ENCODE measurements around the gene KCNQ2. TPM values are rescaled to one million over a fixed set of nuclear protein-coding genes. Genes with fewer than 3 reads are reported as not detected.

Gene KCNQ2
- total RNA-seq, 1 experiment from 2014 or later = not detected

DNA sequence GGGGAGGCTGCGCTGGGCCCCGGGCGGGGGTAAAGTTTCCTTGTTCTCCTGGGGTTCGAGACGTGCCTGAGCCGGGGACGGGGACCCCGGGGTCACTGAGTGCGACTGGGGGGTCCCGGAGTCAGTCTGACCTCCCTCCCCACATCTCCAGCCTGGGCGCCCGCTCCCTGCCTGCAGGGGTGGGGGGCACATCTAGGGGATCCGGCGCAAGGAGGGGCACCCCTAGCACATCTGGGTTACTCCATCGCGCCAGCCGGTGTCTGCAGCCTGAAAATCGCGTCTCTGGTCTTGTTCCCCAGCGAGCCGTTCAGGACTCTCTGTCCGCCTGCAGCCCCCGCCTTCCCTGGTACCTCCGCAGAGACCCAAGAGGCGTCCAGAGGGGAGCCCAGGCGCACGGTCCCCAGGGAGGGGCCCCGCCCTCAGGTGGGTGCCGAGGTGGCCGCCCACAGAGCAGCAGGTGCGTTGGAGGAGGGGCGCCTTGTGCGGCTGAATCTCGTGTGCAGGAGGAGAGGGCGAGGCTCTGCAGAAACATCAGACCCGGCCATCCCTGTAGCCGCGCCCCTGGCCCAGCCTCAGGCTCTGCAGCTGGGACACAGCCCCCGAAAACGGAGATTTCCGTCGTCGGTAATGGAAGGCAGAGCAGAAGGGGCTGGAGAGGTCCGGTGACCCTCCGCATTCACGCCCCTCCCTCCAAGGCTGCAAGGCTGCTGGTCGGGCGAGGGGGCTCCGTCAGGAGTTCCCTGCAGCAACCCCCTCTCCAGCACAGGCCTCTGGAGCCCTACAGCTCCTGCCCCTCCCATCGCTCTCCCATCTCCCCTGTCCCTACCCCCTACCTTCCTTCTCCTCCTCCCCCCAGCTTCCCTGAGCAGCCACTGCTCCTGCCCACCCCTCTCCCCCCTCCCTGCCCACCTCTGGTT is 110.7 kb downstream of the KCNQ2 start:
- DNase-seq (ENCODE audit: unreplicated experiment) = no peak
- ChIA-PET CTCF (interaction anchor here (1.4 to 3.3 kb wide), 2 partner anchors 53 to 138 kb away, joined by 6 to 10 read pairs; no protein-coding TSS in a partner anchor), POLR2A (no interaction called here)
- Mint-ChIP-seq H3K4me1 (ENCODE audit: insufficient read depth, unreplicated experiment) (no peaks in the 10 kb centered on the region), H3K27ac (ENCODE audit: low read depth, unreplicated experiment) (no peak overlapping the region), H3K9me3 (ENCODE audit: unreplicated experiment) (no peaks in the 10 kb centered on the region), H3K27me3 (ENCODE audit: insufficient read depth, unreplicated experiment) (peaks cover 12% of the 10 kb centered on the region), H3K4me3 (ENCODE audit: unreplicated experiment) (no peak overlapping the region), H3K36me3 (ENCODE audit: insufficient read depth, unreplicated experiment) (no peaks in the 10 kb centered on the region)
- TF ChIP-seq, protein P1, sequence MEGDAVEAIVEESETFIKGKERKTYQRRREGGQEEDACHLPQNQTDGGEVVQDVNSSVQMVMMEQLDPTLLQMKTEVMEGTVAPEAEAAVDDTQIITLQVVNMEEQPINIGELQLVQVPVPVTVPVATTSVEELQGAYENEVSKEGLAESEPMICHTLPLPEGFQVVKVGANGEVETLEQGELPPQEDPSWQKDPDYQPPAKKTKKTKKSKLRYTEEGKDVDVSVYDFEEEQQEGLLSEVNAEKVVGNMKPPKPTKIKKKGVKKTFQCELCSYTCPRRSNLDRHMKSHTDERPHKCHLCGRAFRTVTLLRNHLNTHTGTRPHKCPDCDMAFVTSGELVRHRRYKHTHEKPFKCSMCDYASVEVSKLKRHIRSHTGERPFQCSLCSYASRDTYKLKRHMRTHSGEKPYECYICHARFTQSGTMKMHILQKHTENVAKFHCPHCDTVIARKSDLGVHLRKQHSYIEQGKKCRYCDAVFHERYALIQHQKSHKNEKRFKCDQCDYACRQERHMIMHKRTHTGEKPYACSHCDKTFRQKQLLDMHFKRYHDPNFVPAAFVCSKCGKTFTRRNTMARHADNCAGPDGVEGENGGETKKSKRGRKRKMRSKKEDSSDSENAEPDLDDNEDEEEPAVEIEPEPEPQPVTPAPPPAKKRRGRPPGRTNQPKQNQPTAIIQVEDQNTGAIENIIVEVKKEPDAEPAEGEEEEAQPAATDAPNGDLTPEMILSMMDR (IDR thresholded peaks at IDR 0.05; ENCODE audit: unreplicated experiment) = no peak
- BruUV-seq (replicated peaks) = no TSS peak
- intact Hi-C loops (cut with micrococcal nuclease) = no loop called here

DNA sequence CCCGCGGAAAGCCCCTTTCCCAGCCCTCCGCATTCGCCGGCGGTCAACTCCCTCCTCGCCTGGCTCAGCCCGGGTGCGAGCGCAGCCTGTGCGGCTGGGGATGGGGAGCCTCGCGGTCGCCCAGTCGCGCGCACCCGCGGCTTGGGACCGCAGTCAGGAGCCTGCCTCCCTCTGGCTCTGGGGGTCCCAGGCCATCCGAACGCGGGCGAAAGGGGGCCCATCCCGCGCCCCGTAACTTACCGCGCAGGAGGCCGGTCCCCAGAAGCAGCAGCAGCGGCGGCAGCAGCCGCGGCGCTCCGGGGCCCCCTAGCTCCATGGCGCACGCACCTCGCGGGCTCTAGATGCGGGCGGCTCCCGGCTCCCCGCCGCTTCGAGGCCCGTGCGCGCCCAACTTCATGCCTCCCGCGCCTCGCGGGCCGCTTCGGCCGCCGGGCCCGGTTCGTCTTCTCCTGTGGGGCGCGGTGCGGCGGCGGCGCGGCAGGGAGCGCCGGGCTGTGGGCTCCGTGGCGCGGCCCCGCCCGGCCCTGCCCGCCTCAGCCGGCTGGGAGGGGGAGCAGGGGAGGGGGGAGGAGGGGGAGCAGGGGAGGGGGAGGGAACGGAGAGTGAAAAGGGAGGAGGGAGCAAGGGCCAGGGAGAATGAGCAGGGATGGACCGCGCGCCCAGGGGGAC is 111.5 kb downstream of the KCNQ2 start, which contains the start of gene CHRNA4:
TSS of gene CHRNA4 (minus strand) at position 500 of the 669 bp plus-strand sequence. CDS start at position 316, 184 bp downstream.
- Mint-ChIP-seq H3K36me3 (ENCODE audit: insufficient read depth, unreplicated experiment) (no peaks in the 10 kb centered on the region), H3K27ac (ENCODE audit: low read depth, unreplicated experiment) (no peak within 1 kb of the TSS), H3K4me1 (ENCODE audit: insufficient read depth, unreplicated experiment) (no peaks in the 10 kb centered on the region), H3K27me3 (ENCODE audit: insufficient read depth, unreplicated experiment) (peaks cover 12% of the 10 kb centered on the region), H3K4me3 (ENCODE audit: unreplicated experiment) (no peak within 1 kb of the TSS), H3K9me3 (ENCODE audit: unreplicated experiment) (no peaks in the 10 kb centered on the region)
- TF ChIP-seq, protein P1 (IDR thresholded peaks at IDR 0.05; ENCODE audit: unreplicated experiment) = no peak
- intact Hi-C loops (cut with micrococcal nuclease) = no loop called here
- POLR2A ChIA-PET = interaction anchor here (0.9 kb wide), 1 partner anchor 16 kb away, joined by 3 read pairs; no protein-coding TSS in a partner anchor
- CTCF ChIA-PET = no interaction called here
- no TSS peak for BruUV-seq (replicated peaks)
- DNase-seq (ENCODE audit: unreplicated experiment) = no peak

DNA sequence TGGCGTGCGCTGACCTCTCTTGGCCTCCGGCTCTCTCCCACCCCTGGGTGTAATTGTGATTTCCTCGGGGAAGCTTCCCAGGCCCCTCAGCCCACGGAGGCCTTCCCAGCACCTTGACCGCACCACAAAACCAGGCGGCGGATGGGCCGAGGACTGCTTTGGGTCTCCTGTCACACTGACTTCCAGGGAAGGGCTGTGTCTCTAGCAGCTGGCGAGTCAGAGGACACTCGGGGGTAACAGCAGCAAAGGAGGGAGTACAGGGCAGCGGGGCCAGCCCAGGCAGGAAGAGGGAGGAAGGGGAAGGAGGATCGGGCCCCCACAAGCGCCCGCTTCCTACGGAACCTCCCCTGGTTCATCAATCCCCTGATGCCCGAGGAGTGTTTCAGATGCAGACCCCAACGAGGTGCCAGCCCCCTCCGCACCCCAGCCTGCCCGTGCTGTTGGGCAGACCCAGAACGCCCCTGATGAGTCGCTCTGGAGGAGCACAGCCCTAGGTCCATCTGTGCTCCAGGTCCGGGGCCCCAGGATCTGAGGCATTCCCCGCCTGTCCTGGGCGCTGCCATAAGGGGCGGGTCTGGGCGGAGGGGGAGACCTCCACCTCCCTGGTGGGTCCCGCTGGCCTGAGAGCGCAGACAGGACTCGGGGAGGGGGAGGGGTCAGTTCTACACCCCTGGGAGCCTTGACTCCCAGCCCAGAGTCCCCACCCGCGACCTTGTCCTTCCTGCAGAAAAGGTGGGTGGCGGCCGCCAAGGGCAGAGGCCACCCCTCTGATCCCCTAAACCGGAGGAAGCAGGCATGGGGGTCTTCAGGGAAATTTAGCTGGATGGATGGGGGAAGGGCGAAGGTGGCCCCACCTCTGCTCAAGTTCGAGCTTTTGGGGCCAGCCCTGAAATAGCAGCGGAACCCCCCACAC is 112.3 kb downstream of the KCNQ2 start:
- no TSS peak for BruUV-seq (replicated peaks)
- no peaks in the 10 kb centered on the region for H3K4me1 Mint-ChIP-seq (ENCODE audit: insufficient read depth, unreplicated experiment)
- peaks cover 12% of the 10 kb centered on the region for H3K27me3 Mint-ChIP-seq (ENCODE audit: insufficient read depth, unreplicated experiment)
- TF ChIP-seq, protein P1 (IDR thresholded peaks at IDR 0.05; ENCODE audit: unreplicated experiment) = no peak
- H3K36me3 Mint-ChIP-seq (ENCODE audit: insufficient read depth, unreplicated experiment) = no peaks in the 10 kb centered on the region
- POLR2A ChIA-PET = interaction anchor here (0.9 kb wide), 1 partner anchor 16 kb away, joined by 3 read pairs; no protein-coding TSS in a partner anchor
- no peak for DNase-seq (ENCODE audit: unreplicated experiment)
- CTCF ChIA-PET = interaction anchor here (0.6 to 0.7 kb wide), 3 partner anchors 137 to 467 kb away, joined by 3 read pairs; no protein-coding TSS in a partner anchor
- no peak overlapping the region for H3K4me3 Mint-ChIP-seq (ENCODE audit: unreplicated experiment)
- H3K9me3 Mint-ChIP-seq (ENCODE audit: unreplicated experiment) = no peaks in the 10 kb centered on the region
- intact Hi-C loops (cut with micrococcal nuclease) = no loop called here
- no peak overlapping the region for H3K27ac Mint-ChIP-seq (ENCODE audit: low read depth, unreplicated experiment)
